PC-3 (cell line): ENCODE measurements around the gene ELMO3.

Source experiments
- CTCF ChIP-seq: fragments of 300-600 bp; sonication (generic); conservative IDR thresholded peaks from 2 replicates; pipeline ENCODE4 v1.5.1; 2017; ENCODE audit warnings: antibody characterized with exemption, low read depth, mild to moderate bottlenecking, low read length
- EZH2 ChIP-seq: fragments of 300-600 bp; sonication (generic); IDR thresholded peaks from one replicate; pipeline ENCODE4 v1.6.1; 2017; ENCODE audit warnings: antibody characterized with exemption, mild to moderate bottlenecking, low read length; ENCODE audit not compliant: unreplicated experiment
- EZH2phosphoT487 ChIP-seq: fragments of 300-600 bp; sonication (generic); IDR thresholded peaks from 2 replicates; pipeline ENCODE4 v1.6.1; 2018; ENCODE audit warnings: mild to moderate bottlenecking, antibody characterized with exemption, low read length, borderline replicate concordance

DNA sequence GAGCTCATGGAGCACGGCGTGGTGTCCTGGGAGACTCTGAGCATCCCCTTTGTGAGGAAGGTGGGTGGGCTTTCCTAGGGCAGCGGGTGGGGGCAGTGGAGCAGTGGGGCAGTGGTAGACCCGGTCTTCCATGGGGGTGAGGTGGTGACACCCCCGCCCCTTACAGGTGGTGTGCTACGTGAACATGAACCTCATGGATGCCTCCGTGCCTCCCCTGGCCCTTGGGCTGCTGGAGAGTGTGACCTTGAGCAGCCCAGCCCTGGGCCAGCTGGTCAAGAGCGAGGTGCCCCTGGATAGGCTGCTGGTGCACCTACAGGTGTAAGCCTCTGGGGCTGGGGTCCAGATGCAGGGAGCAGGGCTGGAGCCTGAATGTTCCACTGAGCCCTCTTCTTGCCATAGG lies 1.6 kb downstream of the ELMO3 start:
- TF ChIP-seq CTCF = no peak
- no peak for TF ChIP-seq EZH2phosphoT487
- no peak for TF ChIP-seq EZH2
